Measurements from ENCODE around the gene DES. TPM values are rescaled to one million over a fixed set of nuclear protein-coding genes. Genes with fewer than 3 reads are reported as not detected.

The DES gene
- total RNA-seq, 1 experiment from 2014 or later: 4.2 TPM

GRCh38 chr2:219444566-219445091, 26.5 kb downstream of the DES start:
- intact Hi-C loops (cut with micrococcal nuclease): no loop called here

More at GRCh38 chr2:219444566-219445091, 26.5 kb downstream of the DES start:
- H3K4me1 ChIP-seq (ENCODE audit: control insufficient read depth in 1 of 2, insufficient read depth in 2 of 2, low read length in 2 of 2): peaks cover 12 to 32% of the 10 kb centered on the region in 2 experiments
- no peak overlapping the region for H3K9ac ChIP-seq (ENCODE audit: low read length)
- peaks cover 0 to 3% of the 10 kb centered on the region in 2 experiments; a peak in 1 of 4 replicates for H3K36me3 ChIP-seq (ENCODE audit: control insufficient read depth in 1 of 2, insufficient read depth in 2 of 2, low read length in 2 of 2)
- H4K20me1 ChIP-seq (ENCODE audit: insufficient read depth): no peaks in the 10 kb centered on the region
- no peak overlapping the region; the same call in 1 of the 2 replicates for H3K27ac ChIP-seq (ENCODE audit: low read depth, low read length)
- no peaks in the 10 kb centered on the region for H3K9me2 ChIP-seq (ENCODE audit: insufficient read depth)
- no peak for ATAC-seq
- BruUV-seq (replicated peaks): no TSS peak
- RAD21 ChIA-PET (ENCODE audit: low non-redundant PET in 1 of 2, low total read pairs in 2 of 2, uncharacterized antibody in 2 of 2, unreplicated experiment in 2 of 2): no interaction called here
- no peaks in the 10 kb centered on the region for H3K9me3 ChIP-seq (ENCODE audit: control insufficient read depth in 1 of 2, insufficient read depth in 1 of 2, low read depth in 1 of 2, low read length in 2 of 2)
- TF ChIP-seq POLR2A (IDR thresholded peaks at IDR 0.05; ENCODE audit: borderline replicate concordance, extremely low read depth, insufficient read depth, insufficient read length) (no peak), ELF1 (IDR thresholded peaks at IDR 0.05; ENCODE audit: borderline replicate concordance, low read depth) (no peak), SRF (IDR thresholded peaks at IDR 0.05; ENCODE audit: low read depth) (no peak), ZNF274 (IDR thresholded peaks at IDR 0.05; ENCODE audit: low read depth, low read length) (no peak), EZH2 (IDR thresholded peaks at IDR 0.05) (no peak), TCF7L2 (IDR thresholded peaks at IDR 0.05; ENCODE audit: borderline replicate concordance, extremely low read depth, insufficient read depth, insufficient read length) (no peak), RAD21 (IDR thresholded peaks at IDR 0.05; ENCODE audit: low read depth) (no peak), SIN3A (IDR thresholded peaks at IDR 0.05; ENCODE audit: low read depth) (no peak), YY1 (IDR thresholded peaks at IDR 0.05; ENCODE audit: extremely low read depth, insufficient replicate concordance, low read depth, low read length) (no peak), SP1 (IDR thresholded peaks at IDR 0.05; ENCODE audit: low read depth) (no peak), EZH2phosphoT487 (IDR thresholded peaks at IDR 0.05; ENCODE audit: borderline replicate concordance) (no peak), JUND (IDR thresholded peaks at IDR 0.05) (no peak), CTCF (IDR thresholded peaks at IDR 0.05 in 2 of 3, conservative IDR thresholded peaks at IDR 0.05 in 1 of 3; ENCODE audit: borderline replicate concordance in 1 of 3, insufficient read depth in 1 of 3, low read depth in 2 of 3, low read length in 2 of 3) (no peak)
- TF ChIP-seq, protein P1, sequence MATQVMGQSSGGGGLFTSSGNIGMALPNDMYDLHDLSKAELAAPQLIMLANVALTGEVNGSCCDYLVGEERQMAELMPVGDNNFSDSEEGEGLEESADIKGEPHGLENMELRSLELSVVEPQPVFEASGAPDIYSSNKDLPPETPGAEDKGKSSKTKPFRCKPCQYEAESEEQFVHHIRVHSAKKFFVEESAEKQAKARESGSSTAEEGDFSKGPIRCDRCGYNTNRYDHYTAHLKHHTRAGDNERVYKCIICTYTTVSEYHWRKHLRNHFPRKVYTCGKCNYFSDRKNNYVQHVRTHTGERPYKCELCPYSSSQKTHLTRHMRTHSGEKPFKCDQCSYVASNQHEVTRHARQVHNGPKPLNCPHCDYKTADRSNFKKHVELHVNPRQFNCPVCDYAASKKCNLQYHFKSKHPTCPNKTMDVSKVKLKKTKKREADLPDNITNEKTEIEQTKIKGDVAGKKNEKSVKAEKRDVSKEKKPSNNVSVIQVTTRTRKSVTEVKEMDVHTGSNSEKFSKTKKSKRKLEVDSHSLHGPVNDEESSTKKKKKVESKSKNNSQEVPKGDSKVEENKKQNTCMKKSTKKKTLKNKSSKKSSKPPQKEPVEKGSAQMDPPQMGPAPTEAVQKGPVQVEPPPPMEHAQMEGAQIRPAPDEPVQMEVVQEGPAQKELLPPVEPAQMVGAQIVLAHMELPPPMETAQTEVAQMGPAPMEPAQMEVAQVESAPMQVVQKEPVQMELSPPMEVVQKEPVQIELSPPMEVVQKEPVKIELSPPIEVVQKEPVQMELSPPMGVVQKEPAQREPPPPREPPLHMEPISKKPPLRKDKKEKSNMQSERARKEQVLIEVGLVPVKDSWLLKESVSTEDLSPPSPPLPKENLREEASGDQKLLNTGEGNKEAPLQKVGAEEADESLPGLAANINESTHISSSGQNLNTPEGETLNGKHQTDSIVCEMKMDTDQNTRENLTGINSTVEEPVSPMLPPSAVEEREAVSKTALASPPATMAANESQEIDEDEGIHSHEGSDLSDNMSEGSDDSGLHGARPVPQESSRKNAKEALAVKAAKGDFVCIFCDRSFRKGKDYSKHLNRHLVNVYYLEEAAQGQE (IDR thresholded peaks at IDR 0.05; ENCODE audit: low read depth): no peak
- TF ChIP-seq, protein P2, sequence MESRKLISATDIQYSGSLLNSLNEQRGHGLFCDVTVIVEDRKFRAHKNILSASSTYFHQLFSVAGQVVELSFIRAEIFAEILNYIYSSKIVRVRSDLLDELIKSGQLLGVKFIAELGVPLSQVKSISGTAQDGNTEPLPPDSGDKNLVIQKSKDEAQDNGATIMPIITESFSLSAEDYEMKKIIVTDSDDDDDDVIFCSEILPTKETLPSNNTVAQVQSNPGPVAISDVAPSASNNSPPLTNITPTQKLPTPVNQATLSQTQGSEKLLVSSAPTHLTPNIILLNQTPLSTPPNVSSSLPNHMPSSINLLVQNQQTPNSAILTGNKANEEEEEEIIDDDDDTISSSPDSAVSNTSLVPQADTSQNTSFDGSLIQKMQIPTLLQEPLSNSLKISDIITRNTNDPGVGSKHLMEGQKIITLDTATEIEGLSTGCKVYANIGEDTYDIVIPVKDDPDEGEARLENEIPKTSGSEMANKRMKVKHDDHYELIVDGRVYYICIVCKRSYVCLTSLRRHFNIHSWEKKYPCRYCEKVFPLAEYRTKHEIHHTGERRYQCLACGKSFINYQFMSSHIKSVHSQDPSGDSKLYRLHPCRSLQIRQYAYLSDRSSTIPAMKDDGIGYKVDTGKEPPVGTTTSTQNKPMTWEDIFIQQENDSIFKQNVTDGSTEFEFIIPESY (IDR thresholded peaks at IDR 0.05; ENCODE audit: extremely low read depth, insufficient replicate concordance, low read length): no peak
- H3K4me3 ChIP-seq (replicated peaks in 1 of 2; ENCODE audit: low read depth in 1 of 2, low read length in 2 of 2): no peak overlapping the region
- H3K4me2 ChIP-seq (ENCODE audit: low read length): no peak overlapping the region
- DNase-seq (ENCODE audit: low read depth, low spot score): no peak
- H3K79me2 ChIP-seq (ENCODE audit: insufficient read depth, low read length): no peaks in the 10 kb centered on the region
- CTCF ChIA-PET: interaction anchor here (1.3 kb wide), 1 partner anchor 51 kb away, joined by 3 read pairs; no protein-coding TSS in a partner anchor
- POLR2A ChIA-PET: no interaction called here
- H3K27me3 ChIP-seq (ENCODE audit: insufficient read depth, low read length): no peaks in the 10 kb centered on the region
- no peak overlapping the region for H2AFZ ChIP-seq (ENCODE audit: low read depth, low read length, poor library complexity, severe bottlenecking)

Measured in HCT116 (cell line).